Activated gamma-delta T cell treated with Interleukin-2 at 50 U/mL for 16 hours (primary cell): ENCODE data around the gene OR4K5.
"Not testable (repeated sequence)": the region's sequence is repeated elsewhere in the genome, so short reads cannot be mapped to it uniquely, and the experiment has no call there.

ENCODE experiments used
- DNase-seq: peaks from one replicate; pipeline ENCODE4 v3.0.0-alpha.2; 2020

Gene OR4K5

DNA sequence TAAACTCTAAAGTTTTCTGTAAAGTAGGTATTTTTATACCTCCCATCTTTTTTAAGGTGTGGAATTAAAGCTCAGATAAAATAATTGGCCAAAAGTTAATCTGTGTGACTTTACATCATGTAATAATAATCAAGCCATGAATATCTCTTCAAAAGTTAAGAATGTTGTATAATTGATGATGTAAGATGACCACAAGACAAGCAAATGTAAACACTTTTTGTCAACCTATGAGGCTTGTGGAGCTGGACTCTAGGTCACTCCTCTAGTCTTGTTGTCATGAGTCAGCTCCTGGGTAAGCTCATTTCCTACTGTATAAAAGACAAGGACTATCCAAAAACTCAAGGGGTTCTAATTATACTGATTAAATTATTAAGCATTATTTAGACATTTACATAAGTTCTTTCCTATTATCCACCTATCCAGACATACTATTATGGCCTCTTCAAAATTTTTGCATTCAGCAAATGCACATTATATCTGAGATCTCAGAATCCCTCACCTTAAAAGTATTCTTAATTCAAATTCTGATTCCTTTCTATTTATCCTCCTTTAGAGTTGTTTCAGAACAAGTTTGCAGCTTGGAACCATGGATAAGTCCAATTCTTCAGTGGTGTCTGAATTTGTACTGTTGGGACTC lies at the start of gene OR4K5:
Gene OR4K5 (plus strand): TSS at position 587 of the 637 bp plus-strand sequence. CDS start 0 bp downstream, at position 587.
- DNase-seq, result no peak

- DNase-seq, result no peak
Measured at GRCh38 chr14:19873178-19873577, 47.2 kb upstream of the OR4K5 start.

GRCh38 chr14:19874842-19875241 lies 45.6 kb upstream of the OR4K5 start, which contains the start of gene OR4K2:
Gene OR4K2, plus strand, starts transcription at chr14:19875142. Its CDS starts 1,126 bp downstream, at chr14:19876268.
- DNase-seq, result no peak

DNA sequence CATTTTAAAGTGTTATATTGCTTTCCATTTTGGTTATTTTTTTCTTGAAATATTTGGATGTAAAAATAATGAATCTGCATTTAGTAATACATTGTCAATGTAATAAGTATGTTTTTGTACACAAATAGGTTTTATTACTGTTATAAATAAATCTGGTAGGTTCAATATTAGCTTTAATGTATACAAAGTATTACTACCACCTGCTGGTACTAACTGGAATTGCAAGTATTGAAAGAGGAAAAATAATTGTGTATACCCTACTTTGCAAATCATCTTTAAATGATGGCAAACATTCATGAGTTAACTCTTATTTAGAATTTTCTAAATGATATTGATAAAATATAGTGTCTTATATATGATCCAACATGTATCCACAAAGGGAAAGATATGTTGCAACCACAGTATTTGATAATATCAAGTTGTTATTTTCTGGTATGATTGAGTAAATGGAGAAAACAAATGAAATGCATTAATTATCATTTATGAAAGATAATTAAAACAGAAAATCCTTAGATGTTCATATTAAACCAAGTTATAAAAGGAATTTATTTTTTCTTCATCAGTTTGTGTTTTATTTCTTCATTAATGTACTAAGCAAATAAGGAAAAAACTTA lies 42.3 kb upstream of the OR4K5 start:
- DNase-seq, result no peak

DNA sequence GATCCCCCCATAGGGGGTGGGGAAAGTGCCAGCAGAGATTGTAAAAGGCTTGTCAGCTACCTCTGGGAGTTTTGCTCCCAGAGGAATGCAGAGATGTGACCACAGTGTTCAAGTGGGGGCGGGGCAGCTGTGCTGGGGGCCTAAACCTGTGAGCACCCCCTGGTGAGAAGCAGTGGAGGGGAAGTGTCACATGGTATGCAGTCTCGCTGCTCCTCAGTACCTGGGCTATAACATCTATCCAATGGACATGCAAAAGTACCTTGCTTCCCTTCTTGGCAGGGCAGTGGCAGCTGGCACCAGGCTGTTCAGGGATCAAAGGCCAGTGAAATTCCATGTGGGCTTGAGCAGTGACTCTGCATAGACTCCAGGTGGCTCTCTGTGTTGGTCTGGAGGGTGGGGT lies 25.1 kb upstream of the OR4K5 start:
- no peak for DNase-seq

DNA sequence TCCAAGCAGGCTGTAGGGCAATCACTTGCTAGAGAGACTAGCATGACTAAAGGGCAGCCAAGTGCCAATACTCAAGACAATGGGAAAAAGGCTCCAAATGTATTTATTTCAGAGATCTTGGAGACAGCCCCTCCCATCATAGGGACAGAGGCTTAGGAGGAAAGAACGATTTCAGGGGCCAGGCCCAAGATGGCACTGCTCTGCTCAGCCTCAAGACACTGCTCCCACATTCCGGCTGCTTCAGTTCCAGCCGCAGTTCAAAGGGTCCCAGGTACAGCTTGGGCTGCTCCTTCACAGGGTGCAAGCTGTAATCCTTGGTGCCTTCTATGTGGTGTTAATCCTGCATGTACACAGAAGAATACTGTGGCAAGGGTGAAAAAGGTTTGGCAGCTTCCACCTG lies 19.4 kb upstream of the OR4K5 start:
- no peak for DNase-seq

- DNase-seq, result no peak
Measured at GRCh38 chr14:19902409-19902808, 18.0 kb upstream of the OR4K5 start.

- no peak for DNase-seq
Measured at GRCh38 chr14:19906665-19907064, 13.7 kb upstream of the OR4K5 start.

GRCh38 chr14:19911114-19911513 lies 9.3 kb upstream of the OR4K5 start:
- no peak for DNase-seq

GRCh38 chr14:19917243-19917642 lies 3.2 kb upstream of the OR4K5 start:
- no peak for DNase-seq

- no peak for DNase-seq
Measured at GRCh38 chr14:19917955-19918518, 2.4 kb upstream of the OR4K5 start.

- DNase-seq, result no peak
Measured at GRCh38 chr14:19918553-19919264, 1.7 kb upstream of the OR4K5 start.

- no peak for DNase-seq
Measured at GRCh38 chr14:19930617-19931016, 10.2 kb downstream of the OR4K5 start, which contains the start of gene OR4K1. Gene OR4K1, plus strand, starts transcription at chr14:19930917. Its CDS starts 4,750 bp downstream, at chr14:19935667.

- no peak for DNase-seq
Measured at GRCh38 chr14:19941668-19942067, 21.3 kb downstream of the OR4K5 start.

DNA sequence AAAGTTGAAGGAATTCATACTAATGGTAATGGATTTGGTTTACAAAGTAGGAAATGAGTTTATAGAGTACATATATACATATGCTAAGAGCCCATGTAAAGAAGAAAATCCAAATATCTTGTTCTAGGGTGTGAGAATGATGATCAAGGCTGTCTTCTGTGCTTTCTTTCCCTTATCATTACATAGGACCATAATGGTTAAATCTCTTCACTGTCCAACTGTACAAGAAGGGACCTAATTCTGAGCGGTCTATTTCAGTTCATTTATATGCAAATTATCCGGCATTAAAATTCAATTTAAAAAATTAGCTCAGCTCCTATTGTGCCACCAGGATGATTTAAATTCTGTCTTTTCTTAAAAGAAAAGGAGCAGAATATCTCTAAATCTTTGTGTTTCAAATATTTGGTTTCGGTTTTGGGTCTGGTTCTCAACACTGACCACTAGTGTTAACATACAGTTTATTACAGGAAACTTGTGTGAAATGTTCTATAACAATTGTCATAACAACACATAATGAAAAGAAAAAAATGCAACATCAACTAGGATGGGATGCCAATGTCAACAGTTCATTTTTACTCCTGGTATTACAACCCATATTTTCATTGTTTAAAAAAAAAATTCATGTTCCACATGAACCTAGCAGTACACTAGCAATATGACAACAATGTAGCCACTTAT lies 27.1 kb downstream of the OR4K5 start:
- DNase-seq, result no peak

GRCh38 chr14:19949218-19949617 lies 28.8 kb downstream of the OR4K5 start:
- no peak for DNase-seq

- not testable (repeated sequence) for DNase-seq
Measured at GRCh38 chr14:19969735-19970134, 49.3 kb downstream of the OR4K5 start.
